Activated naive CD8-positive, alpha-beta T cell treated with anti-CD3 and anti-CD28 coated beads, Interleukin-2, amount 10 ng/mL, durations not matched to agents 7 days and 5 days (primary cell): ENCODE measurements around the gene TRAPPC4. TPM values are rescaled to one million over a fixed set of nuclear protein-coding genes. Genes with fewer than 3 reads are reported as not detected.
"Not testable (repeated sequence)": the region's sequence is repeated elsewhere in the genome, so short reads cannot be mapped to it uniquely, and the experiment has no call there.

Source experiments
- ATAC-seq: fragments of 150-1000 bp; cut with Tn5 transposase; one replicate; pipeline ENCODE4 v1.10.0; 2021; ENCODE audit warnings: low read depth, moderate library complexity
- POLR2A ChIA-PET: fragments of 350-600 bp; sonication (Branson Sonifier 250); formaldehyde crosslinking; loops from one replicate; lab custom pipeline; 2021; ENCODE audit warnings: antibody characterized with exemption; lab: Charles Lee
- DNase-seq: peaks from one replicate; pipeline ENCODE4 v3.0.0; 2021
- H3K27ac Mint-ChIP-seq: one replicate; pipeline ENCODE4 v1.8.0; 2022; ENCODE audit warnings: mild to moderate bottlenecking, mixed read lengths
- H3K27me3 Mint-ChIP-seq: one replicate; pipeline ENCODE4 v1.8.0; 2022; ENCODE audit warnings: mild to moderate bottlenecking, moderate library complexity, mixed read lengths
- H3K36me3 Mint-ChIP-seq: one replicate; pipeline ENCODE4 v1.8.0; 2021; ENCODE audit warnings: mild to moderate bottlenecking, mixed read lengths
- H3K4me1 Mint-ChIP-seq: one replicate; pipeline ENCODE4 v1.8.0; 2021; ENCODE audit warnings: mixed read lengths
- H3K4me3 Mint-ChIP-seq: one replicate; pipeline ENCODE4 v1.8.0; 2022; ENCODE audit warnings: mild to moderate bottlenecking, moderate library complexity, mixed read lengths
- H3K9me3 Mint-ChIP-seq: one replicate; pipeline ENCODE4 v1.8.0; 2021; ENCODE audit warnings: mixed read lengths
- total RNA-seq, 2 experiments: library from RNA; stranded (reverse); gene quantifications; one replicate each; pipeline ENCODE4 v1.2.3, GENCODE V29; 2021

Gene TRAPPC4
- total RNA-seq, 2 experiments from 2014 or later: 80.5 to 84.4 TPM

DNA sequence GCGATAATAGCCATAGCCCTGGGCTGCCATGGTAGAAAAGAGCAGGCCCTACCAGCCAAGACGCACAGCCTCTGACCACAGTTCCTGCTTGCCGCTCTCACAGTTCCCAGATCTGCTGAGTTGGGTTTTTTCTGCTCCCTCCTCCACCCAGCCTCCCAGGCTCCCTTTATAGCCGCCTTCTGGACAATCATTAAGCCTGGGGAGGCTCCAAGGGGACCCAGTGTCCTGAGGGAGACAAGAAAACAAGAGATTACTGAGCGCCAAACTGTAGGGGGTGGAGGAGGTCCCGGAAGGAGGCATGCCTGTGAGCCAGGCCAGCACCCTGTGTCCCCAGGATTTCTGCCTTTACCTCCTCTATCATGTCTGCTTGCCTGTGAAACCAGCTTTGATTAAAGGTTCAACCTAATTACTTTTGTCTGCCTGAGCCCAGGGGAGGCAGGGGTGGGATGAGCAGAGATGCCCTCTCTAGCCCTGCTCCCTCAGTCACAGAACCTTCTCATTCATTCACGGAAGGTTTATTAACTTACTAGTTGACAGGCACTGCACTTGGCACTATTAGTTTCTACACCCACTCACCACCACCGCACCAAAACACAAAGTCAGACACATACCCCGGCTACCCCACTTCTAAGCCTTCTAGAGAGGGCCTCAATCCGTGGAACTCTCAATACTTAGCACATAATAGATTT lies 10.9 kb downstream of the TRAPPC4 start:
- peak; percentile 1 for ATAC-seq
- H3K4me3 Mint-ChIP-seq: peak overlapping the region; percentile 79
- H3K27me3 Mint-ChIP-seq: no peaks in the 10 kb centered on the region
- no peak for DNase-seq
- POLR2A ChIA-PET: interaction anchor here (0.5 to 2.5 kb wide), 8 partner anchors 12 to 425 kb away, joined by 3 to 23 read pairs (median 4); partner anchors contain the start of genes RPS25, TRAPPC4 and VPS11
- peaks cover 11% of the 10 kb centered on the region for H3K36me3 Mint-ChIP-seq
- H3K4me1 Mint-ChIP-seq: peaks cover 26% of the 10 kb centered on the region
- peak overlapping the region; percentile 68 for H3K27ac Mint-ChIP-seq
- H3K9me3 Mint-ChIP-seq: no peaks in the 10 kb centered on the region

DNA sequence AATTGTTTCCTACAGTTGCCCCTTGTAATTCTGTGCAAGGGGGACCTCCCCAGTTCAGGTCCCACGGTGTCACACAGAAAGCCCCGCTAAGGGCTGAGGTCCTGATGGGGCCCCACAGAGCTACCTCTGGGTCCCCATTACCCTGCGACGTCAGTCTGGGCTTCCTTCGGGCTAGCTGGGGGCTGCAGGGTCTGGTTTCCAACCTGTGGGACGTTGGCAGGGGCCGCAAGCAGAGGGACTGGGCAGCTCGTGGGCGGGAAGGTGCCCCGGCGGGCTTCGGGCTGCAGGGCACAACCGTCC lies 11.4 kb downstream of the TRAPPC4 start:
- POLR2A ChIA-PET: interaction anchor here (0.6 to 2.5 kb wide), 10 partner anchors 12 to 598 kb away, joined by 3 to 23 read pairs (median 4); partner anchors contain the start of genes CENATAC, RPS25, TRAPPC4 and VPS11
- H3K4me3 Mint-ChIP-seq: peak overlapping the region; percentile 79
- peaks cover 8% of the 10 kb centered on the region for H3K36me3 Mint-ChIP-seq

DNA sequence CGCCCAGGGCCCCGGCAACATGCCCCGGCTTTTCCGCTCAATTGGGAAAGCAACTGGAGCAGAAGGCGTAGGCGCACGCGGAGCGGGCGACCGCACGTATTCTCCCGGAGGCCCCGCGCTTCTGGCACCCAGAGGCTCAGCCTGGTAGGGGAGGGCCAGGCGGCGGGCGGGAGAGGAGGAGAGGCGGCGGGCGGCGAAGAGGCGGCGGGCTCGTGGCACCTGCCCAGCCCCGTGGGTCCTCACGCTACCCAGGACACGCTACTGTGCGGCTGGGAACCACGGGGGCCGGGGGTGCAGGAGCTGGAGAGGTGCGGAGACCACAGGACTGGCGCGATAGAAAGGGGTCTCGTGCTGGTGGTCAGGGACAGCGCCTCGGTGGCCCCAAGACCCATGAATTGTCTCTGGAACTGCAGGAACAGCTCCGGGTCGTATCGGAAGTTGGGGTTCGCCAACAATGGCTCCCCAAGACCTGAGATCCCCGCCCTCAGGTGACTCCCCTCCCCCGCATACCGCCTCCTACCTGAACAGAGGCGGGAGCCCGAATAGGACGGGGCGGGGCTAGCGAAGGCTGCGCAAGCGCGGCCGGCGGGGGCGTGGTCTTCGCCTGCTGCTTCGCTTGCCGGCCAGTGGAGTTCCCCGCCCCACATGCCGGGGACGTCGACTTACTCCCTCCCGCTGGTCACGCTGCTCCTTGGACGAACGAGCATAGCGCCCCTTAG lies 11.9 kb downstream of the TRAPPC4 start, which contains the start of gene SLC37A4:
Gene SLC37A4, minus strand, starts transcription at position 549 of the 719 bp plus-strand sequence.
- no peaks in the 10 kb centered on the region for H3K27me3 Mint-ChIP-seq
- H3K27ac Mint-ChIP-seq: peak within 1 kb of the TSS; percentile 68
- peak; percentile 99 for DNase-seq
- peaks cover 17% of the 10 kb centered on the region for H3K4me1 Mint-ChIP-seq
- H3K4me3 Mint-ChIP-seq: peak within 1 kb of the TSS; percentile 79
- peak; percentile 92 for ATAC-seq
- peaks cover 5% of the 10 kb centered on the region for H3K36me3 Mint-ChIP-seq
- POLR2A ChIA-PET: interaction anchor here (0.6 to 2.5 kb wide), 12 partner anchors 10 to 599 kb away, joined by 3 to 23 read pairs (median 4); partner anchors contain the start of genes CENATAC, RPS25, TRAPPC4 and VPS11
- H3K9me3 Mint-ChIP-seq: no peaks in the 10 kb centered on the region

More for the DNA sequence above, 11.4 kb downstream of the TRAPPC4 start:
- DNase-seq (no peak), ATAC-seq (peak; percentile 6)
- Mint-ChIP-seq H3K27ac (peak overlapping the region; percentile 68), H3K27me3 (no peaks in the 10 kb centered on the region), H3K9me3 (no peaks in the 10 kb centered on the region), H3K4me1 (peaks cover 22% of the 10 kb centered on the region)

DNA sequence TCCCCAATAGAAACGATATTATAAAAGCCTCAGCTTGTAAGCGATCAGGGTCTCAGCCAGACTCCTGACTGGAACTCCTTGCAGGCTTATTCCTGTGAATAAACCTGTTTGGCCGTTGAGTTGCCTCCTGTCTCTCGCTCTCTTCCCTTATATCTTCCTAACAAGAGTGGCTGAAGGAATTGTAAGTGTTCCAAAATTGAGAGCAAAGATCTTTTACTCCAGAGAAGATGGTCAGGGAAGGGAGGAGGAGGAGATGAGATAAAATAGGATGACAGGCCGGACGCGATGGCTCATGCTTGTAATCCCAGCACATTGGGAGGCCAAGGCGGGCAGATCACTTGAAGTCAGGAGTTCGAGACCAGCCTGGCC lies 13.3 kb downstream of the TRAPPC4 start:
- H3K4me1 Mint-ChIP-seq: peaks cover 16% of the 10 kb centered on the region
- no peak overlapping the region for H3K27ac Mint-ChIP-seq
- peaks cover 3% of the 10 kb centered on the region for H3K36me3 Mint-ChIP-seq
- no peaks in the 10 kb centered on the region for H3K27me3 Mint-ChIP-seq
- ATAC-seq (no peak), DNase-seq (no peak)
- H3K9me3 Mint-ChIP-seq: no peaks in the 10 kb centered on the region
- no peak overlapping the region for H3K4me3 Mint-ChIP-seq
- POLR2A ChIA-PET: interaction anchor here (1.4 to 2.5 kb wide), 2 partner anchors 14 to 70 kb away, joined by 3 to 23 read pairs; partner anchors contain the start of genes RPS25 and TRAPPC4

DNA sequence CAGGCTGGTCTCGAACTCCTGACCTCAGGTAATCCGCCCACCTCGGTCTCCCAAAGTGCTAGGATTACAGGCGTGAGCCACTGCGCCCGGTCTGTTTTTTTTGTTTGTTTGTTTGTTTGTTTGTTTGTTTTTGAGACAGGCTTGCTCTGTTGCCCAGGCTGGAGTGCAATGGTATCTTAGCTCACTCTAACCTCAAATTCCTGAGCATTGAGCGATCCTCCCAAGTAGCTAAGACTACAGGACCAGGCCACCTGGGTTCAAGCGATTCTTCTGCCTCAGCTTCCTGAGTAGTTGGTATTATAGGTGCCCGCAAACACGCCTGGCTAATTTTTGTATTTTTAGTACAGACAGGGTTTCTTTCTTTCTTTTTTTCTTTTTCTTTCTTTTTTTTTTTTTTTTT lies 14.9 kb downstream of the TRAPPC4 start:
- not testable (repeated sequence) for H3K4me3 Mint-ChIP-seq, H3K27ac Mint-ChIP-seq, H3K27me3 Mint-ChIP-seq, ATAC-seq, DNase-seq, H3K36me3 Mint-ChIP-seq, H3K9me3 Mint-ChIP-seq
- POLR2A ChIA-PET: interaction anchor here (0.7 kb wide), 1 partner anchor 23 kb away, joined by 3 read pairs; no protein-coding TSS in a partner anchor
- peaks cover 13% of the 10 kb centered on the region for H3K4me1 Mint-ChIP-seq

DNA sequence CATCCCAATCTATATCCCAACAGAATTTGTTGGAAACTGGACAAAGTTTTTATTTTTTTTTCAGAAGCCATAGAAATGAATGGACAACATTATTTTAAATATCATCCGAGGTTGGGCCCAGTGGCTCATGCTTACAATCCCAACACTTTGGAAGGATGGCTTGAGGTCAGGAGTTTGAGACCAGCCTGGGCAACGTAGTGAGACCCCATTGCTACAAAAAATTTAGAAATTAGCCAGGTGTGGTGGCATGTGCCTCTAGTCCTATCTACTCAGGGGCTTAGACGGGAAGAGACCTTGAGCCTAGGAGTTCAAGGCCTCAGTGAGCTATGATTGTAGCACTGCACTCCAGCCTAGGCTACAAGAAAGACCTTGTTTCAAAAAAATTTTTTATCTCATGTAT lies 16.2 kb downstream of the TRAPPC4 start:
- H3K9me3 Mint-ChIP-seq: no peaks in the 10 kb centered on the region
- ATAC-seq: no peak
- no peak overlapping the region for H3K27ac Mint-ChIP-seq
- H3K36me3 Mint-ChIP-seq: no peaks in the 10 kb centered on the region
- H3K27me3 Mint-ChIP-seq: peaks cover 4% of the 10 kb centered on the region
- POLR2A ChIA-PET: no interaction called here
- no peak overlapping the region for H3K4me3 Mint-ChIP-seq
- DNase-seq: no peak
- H3K4me1 Mint-ChIP-seq: peaks cover 2% of the 10 kb centered on the region

DNA sequence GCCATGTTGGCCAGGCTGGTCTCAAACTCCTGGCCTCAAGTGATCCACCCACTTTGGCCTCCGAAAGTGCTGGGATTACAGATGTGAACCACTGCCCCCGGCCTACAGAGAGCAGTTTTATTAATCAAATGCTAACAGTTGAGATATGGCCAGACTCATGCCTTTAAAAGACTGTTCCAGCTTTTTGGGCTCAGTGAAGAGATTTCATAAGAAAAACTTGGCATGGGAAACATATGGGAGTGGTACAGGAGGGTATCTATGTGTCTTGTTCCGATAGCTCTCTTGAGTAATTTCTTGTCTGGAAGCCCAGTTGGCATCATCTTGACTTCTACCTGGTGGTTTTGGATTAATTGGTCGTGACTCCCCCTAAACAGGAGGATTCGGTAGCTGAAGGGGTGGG lies 20.3 kb downstream of the TRAPPC4 start:
- POLR2A ChIA-PET: no interaction called here
- Mint-ChIP-seq H3K9me3 (no peaks in the 10 kb centered on the region), H3K27me3 (peaks cover 8% of the 10 kb centered on the region), H3K4me3 (no peak overlapping the region), H3K36me3 (no peaks in the 10 kb centered on the region), H3K27ac (no peak overlapping the region), H3K4me1 (peaks cover 1% of the 10 kb centered on the region)
- DNase-seq (no peak), ATAC-seq (no peak)

DNA sequence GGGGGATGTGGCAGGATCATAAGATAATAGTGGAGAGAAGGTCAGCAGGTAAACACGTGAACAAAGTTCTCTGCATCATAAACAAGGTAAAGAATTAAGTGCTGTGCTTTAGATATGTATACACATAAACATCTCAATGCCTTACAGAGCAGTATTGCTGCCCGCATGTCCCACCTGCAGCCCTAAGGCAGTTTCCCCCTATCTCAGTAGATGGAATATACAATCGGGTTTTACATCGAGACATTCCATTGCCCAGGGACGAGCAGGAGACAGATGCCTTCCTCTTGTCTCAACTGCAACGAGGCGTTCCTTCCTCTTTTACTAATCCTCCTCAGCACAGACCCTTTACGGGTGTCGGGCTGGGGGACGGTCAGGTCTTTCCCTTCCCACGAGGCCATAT lies 20.9 kb downstream of the TRAPPC4 start:
- DNase-seq, H3K36me3 Mint-ChIP-seq, H3K9me3 Mint-ChIP-seq, H3K4me3 Mint-ChIP-seq, H3K27ac Mint-ChIP-seq, H3K4me1 Mint-ChIP-seq, POLR2A ChIA-PET, H3K27me3 Mint-ChIP-seq, ATAC-seq: not testable (repeated sequence)

DNA sequence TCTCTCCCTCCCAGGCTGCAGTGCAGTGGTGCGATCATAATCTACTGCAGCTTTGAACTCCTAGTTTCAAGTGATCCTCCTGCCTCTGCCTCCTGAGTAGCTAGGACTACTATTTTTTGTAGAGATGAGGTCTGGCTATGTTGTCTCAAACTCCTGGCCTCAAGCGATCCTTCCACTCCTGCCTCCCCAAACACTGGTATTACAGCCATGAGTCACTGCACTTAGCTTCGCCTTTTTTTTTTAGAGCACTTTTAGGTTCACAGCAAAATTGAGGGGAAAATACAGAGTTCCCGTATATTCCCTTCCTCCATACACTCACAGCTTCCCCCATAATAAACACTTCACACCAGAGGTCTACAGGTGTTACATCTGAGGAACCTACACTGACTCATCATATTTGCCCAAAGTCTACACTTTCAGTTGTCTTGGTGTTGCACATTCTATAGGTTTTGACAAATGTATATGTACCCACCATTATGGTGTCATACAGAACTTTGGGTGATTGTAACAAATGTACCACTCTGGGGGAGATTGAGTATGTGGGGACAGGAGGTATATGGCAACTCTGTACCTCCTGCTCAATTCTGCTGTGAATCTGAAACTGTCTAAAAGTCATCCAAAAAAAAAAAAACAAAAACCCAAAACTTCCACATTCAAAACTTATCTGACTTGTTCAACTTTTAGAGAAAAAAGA lies 23.4 kb downstream of the TRAPPC4 start:
- Mint-ChIP-seq H3K9me3 (no peaks in the 10 kb centered on the region), H3K27me3 (peaks cover 8% of the 10 kb centered on the region), H3K4me3 (no peak overlapping the region), H3K36me3 (peaks cover 8% of the 10 kb centered on the region), H3K27ac (no peak overlapping the region), H3K4me1 (peaks cover 1% of the 10 kb centered on the region)
- POLR2A ChIA-PET: no interaction called here
- ATAC-seq (peak; percentile 36), DNase-seq (no peak)

DNA sequence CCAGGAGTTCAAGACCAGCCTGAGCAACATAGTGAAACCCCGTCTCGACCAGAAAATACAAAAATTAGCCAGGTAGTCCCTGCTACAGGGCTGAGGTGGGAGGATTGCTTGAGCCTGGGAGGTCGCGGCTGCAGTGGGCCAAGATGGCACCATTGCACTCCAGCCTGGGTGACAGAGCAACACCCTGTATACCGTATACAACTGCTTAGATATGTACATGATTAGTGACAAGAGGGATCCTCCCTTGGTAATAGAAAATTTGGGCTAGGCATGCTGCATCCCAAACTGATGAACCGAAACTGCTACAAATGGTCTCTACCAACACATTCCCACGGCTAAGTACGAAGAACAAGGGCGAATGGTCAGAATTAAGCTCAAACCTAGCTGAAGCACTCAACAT lies 24.4 kb downstream of the TRAPPC4 start:
- DNase-seq: no peak
- POLR2A ChIA-PET: interaction anchor here (0.7 kb wide), 1 partner anchor 13 kb away, joined by 3 read pairs; the partner anchor contains the start of gene SLC37A4
- peaks cover 1% of the 10 kb centered on the region for H3K4me1 Mint-ChIP-seq
- H3K4me3 Mint-ChIP-seq: no peak overlapping the region
- ATAC-seq: no peak
- peaks cover 15% of the 10 kb centered on the region for H3K36me3 Mint-ChIP-seq
- H3K27me3 Mint-ChIP-seq: peaks cover 8% of the 10 kb centered on the region
- H3K27ac Mint-ChIP-seq: no peak overlapping the region
- no peaks in the 10 kb centered on the region for H3K9me3 Mint-ChIP-seq

DNA sequence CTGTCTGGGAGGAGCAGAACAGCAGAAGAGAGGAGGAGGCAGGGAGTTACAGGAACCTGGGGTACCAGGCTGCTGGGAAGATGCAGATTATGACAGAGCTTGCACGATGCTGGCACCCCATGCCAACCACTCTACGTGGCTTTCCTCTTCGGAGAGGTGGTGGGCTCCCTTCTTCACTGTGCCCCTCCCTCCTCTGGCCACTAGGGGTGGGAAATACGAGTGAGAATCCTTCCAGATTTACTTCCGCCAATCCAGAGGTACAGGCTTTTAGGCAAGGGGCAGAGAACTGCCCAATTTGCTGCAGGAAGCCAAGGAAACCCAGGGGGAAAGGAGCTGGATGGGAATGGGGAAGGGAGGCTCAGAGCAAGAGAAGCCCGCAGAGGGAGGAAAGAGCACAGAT lies 26.1 kb downstream of the TRAPPC4 start:
- DNase-seq: no peak
- Mint-ChIP-seq H3K4me3 (no peak overlapping the region), H3K4me1 (peaks cover 1% of the 10 kb centered on the region), H3K9me3 (no peaks in the 10 kb centered on the region), H3K27me3 (peaks cover 5% of the 10 kb centered on the region), H3K36me3 (peaks cover 21% of the 10 kb centered on the region), H3K27ac (no peak overlapping the region)
- ATAC-seq: no peak
- POLR2A ChIA-PET: no interaction called here

DNA sequence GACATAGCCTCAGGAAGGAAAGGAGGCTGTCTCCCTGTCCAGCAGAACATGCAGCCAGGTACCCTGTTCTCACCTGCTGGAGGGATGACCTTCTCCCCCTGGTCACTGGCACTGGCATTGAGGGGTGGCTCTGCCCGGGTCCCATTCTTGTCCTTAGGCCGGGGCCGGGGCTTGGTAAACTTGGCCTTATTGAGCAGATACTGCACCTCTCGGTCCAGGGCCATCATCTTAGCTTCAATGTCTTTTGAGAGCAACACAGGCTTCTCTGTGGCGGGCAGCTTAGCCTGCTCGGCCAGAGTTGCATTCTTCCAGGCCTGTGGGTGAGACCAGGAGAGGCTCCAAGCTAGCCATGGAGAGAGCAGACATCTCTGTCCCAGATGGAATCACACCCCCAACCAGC lies 27.9 kb downstream of the TRAPPC4 start:
- no peaks in the 10 kb centered on the region for H3K9me3 Mint-ChIP-seq
- no peaks in the 10 kb centered on the region for H3K27me3 Mint-ChIP-seq
- peaks cover 1% of the 10 kb centered on the region for H3K4me1 Mint-ChIP-seq
- DNase-seq (no peak), ATAC-seq (no peak)
- POLR2A ChIA-PET: interaction anchor here (0.6 to 0.7 kb wide), 2 partner anchors 11 to 274 kb away, joined by 3 read pairs; partner anchors contain the start of gene HYOU1
- peaks cover 28% of the 10 kb centered on the region for H3K36me3 Mint-ChIP-seq
- no peak overlapping the region for H3K27ac Mint-ChIP-seq
- H3K4me3 Mint-ChIP-seq: no peak overlapping the region

DNA sequence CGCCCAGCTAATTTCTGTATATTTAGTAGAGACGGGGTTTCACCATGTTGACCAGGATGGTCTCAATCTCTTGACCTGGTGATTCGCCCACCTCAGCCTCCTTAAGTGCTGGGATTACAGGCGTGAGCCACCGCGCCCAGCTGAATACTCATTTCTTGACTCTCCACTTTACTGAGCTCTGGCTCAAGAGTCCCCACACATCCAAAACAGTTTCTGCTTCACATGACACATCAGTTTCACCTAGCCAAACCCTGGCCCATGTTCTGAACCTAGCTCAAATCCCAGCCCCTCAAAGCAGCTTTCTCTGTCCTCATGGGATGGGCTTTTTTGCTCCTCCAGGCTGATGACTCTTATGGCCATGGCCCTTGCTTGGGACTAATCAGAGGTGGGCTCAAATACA lies 28.6 kb downstream of the TRAPPC4 start:
- POLR2A ChIA-PET: no interaction called here
- no peak for ATAC-seq
- peaks cover 1% of the 10 kb centered on the region for H3K4me1 Mint-ChIP-seq
- H3K27ac Mint-ChIP-seq: peak overlapping the region; percentile 47
- H3K9me3 Mint-ChIP-seq: no peaks in the 10 kb centered on the region
- H3K4me3 Mint-ChIP-seq: no peak overlapping the region
- DNase-seq: no peak
- H3K36me3 Mint-ChIP-seq: peaks cover 31% of the 10 kb centered on the region
- H3K27me3 Mint-ChIP-seq: no peaks in the 10 kb centered on the region
